Erythroblast (primary cell): Measurements from ENCODE around the gene LCOR.

Experiments
- GATA1 ChIP-seq: IDR thresholded peaks from 2 replicates; pipeline ENCODE4 v1.6.1; 2011; ENCODE audit warnings: low read depth, mild to moderate bottlenecking, control low read depth, low read length, moderate library complexity
- POLR2A ChIP-seq: IDR thresholded peaks from 2 replicates; pipeline ENCODE4 v1.6.1; 2011; ENCODE audit warnings: mild to moderate bottlenecking, low read length

GRCh38 chr10:96987141-96987841, 155.2 kb downstream of the LCOR start:
- TF ChIP-seq POLR2A = no peak
- TF ChIP-seq GATA1 = no peak
